Progenitor cell of endocrine pancreas (in vitro differentiated cells): ENCODE results near the gene LRRC32. TPM values are rescaled to one million over a fixed set of nuclear protein-coding genes. Genes with fewer than 3 reads are reported as not detected.
A peak's percentile ranks its signal among the peaks of the same experiment; 100 is the strongest.

Source experiments
- DNase-seq: peaks from one replicate; pipeline ENCODE4 v3.0.0; 2021; ENCODE audit warnings: low spot score; ENCODE audit not compliant: unreplicated experiment
- H3K27ac Mint-ChIP-seq: 2 replicates; pipeline ENCODE4 v1.8.0; 2021; ENCODE audit warnings: mild to moderate bottlenecking, moderate library complexity, mixed read lengths
- H3K27me3 Mint-ChIP-seq: 2 replicates; pipeline ENCODE4 v1.8.0; 2021; ENCODE audit warnings: mixed read lengths
- H3K36me3 Mint-ChIP-seq: 2 replicates; pipeline ENCODE4 v1.8.0; 2022; ENCODE audit warnings: mixed read lengths; ENCODE audit not compliant: insufficient read depth
- H3K4me1 Mint-ChIP-seq: 2 replicates; pipeline ENCODE4 v1.8.0; 2021; ENCODE audit warnings: low read depth, mixed read lengths
- H3K4me3 Mint-ChIP-seq: 2 replicates; pipeline ENCODE4 v1.8.0; 2021; ENCODE audit warnings: low read depth, mild to moderate bottlenecking, moderate library complexity, mixed read lengths
- H3K9me3 Mint-ChIP-seq: 2 replicates; pipeline ENCODE4 v1.8.0; 2021; ENCODE audit warnings: low read depth, mixed read lengths
- total RNA-seq: library from RNA; stranded (reverse); gene quantifications from 2 replicates; pipeline ENCODE4 v1.2.1, GENCODE V29; 2021
- TF ChIP-seq, protein P1 (sequence below): fragments of 200-600 bp; sonication (generic); IDR thresholded peaks from one replicate; pipeline ENCODE4 v1.5.0; 2021; ENCODE audit warnings: antibody characterized with exemption, mild to moderate bottlenecking; ENCODE audit not compliant: unreplicated experiment

The LRRC32 gene
- total RNA-seq, 1 donor from 2014 or later: 0.14 TPM

DNA sequence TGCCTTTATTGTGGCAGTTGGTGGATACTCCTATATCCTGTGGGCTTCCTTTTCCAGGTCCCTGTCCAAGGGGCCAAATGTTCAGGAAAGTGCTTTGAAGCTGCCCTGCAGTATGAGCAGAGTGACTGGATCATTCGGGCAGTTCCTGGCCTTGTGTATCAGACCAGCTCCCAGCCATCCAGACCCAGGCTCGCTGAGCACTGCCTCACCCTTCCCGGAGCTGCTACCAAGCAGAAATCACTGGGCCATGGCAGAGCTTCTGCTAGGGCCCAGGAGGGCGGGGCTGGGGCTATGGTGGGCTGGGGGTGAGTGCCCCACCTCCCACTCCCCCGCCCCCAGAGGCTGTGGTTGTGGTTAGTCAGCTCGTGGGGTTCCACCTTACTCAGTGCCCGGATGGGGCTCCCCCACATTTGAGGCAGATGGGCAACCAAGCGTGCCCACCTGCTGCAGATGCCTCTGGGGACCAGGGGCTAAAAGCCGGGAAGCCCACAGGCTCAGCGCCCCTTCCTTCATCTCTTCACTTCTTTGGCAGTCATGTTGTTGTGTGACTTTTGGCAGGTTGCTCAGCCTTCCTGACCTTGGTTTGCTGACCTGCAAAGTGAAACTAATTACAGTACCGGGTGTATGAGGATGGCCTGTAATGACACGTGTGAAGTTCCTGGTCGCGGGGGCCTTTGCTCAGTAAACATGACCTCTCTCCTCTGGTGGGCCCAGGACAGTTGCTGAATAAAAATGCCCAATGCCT, 2.1 kb upstream of the LRRC32 start:
- Mint-ChIP-seq H3K4me1 (no peaks in the 10 kb centered on the region), H3K27me3 (peaks cover 53% of the 10 kb centered on the region), H3K9me3 (no peaks in the 10 kb centered on the region), H3K27ac (no peak overlapping the region), H3K36me3 (no peaks in the 10 kb centered on the region), H3K4me3 (no peak overlapping the region)
- TF ChIP-seq, protein P1, sequence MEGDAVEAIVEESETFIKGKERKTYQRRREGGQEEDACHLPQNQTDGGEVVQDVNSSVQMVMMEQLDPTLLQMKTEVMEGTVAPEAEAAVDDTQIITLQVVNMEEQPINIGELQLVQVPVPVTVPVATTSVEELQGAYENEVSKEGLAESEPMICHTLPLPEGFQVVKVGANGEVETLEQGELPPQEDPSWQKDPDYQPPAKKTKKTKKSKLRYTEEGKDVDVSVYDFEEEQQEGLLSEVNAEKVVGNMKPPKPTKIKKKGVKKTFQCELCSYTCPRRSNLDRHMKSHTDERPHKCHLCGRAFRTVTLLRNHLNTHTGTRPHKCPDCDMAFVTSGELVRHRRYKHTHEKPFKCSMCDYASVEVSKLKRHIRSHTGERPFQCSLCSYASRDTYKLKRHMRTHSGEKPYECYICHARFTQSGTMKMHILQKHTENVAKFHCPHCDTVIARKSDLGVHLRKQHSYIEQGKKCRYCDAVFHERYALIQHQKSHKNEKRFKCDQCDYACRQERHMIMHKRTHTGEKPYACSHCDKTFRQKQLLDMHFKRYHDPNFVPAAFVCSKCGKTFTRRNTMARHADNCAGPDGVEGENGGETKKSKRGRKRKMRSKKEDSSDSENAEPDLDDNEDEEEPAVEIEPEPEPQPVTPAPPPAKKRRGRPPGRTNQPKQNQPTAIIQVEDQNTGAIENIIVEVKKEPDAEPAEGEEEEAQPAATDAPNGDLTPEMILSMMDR: no peak
- DNase-seq: no peak

DNA sequence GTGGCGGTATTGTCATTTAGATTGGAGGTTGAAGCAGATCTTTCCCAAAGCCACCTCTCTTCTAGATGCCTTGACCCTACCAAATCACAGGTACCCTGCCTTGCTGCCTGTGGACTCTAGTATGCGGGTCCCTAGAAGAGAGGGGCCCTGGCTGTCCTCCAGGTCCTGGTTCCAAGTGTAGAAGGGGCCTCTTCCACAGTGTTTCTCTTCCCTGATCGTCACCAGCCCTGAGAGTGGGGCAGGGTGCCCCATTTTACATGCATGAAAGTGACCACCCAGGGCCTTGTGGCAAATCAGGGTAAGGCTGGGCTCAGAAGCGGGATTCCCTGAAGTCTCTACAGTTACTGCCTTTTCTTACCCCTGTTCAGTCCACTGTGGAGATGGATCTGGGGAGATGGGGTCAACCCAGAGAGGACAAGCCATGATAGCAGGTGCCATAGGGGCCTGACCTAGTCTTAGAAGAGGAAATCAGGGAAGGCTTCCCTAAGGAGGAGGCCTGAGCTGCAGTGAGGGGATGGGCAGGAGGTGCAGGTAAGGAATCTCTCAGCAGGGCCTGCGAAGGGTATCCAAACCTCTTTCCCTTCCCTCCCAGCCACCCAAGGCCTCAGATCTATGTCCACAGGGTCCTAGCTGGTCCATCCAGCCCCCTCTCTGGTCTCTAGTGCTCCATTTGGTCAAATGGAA, 1.2 kb upstream of the LRRC32 start:
- DNase-seq: no peak
- Mint-ChIP-seq H3K9me3 (no peaks in the 10 kb centered on the region), H3K27me3 (peaks cover 57% of the 10 kb centered on the region), H3K36me3 (no peaks in the 10 kb centered on the region), H3K27ac (no peak overlapping the region), H3K4me3 (peak overlapping the region; percentile 60), H3K4me1 (no peaks in the 10 kb centered on the region)
- TF ChIP-seq, protein P1: no peak

DNA sequence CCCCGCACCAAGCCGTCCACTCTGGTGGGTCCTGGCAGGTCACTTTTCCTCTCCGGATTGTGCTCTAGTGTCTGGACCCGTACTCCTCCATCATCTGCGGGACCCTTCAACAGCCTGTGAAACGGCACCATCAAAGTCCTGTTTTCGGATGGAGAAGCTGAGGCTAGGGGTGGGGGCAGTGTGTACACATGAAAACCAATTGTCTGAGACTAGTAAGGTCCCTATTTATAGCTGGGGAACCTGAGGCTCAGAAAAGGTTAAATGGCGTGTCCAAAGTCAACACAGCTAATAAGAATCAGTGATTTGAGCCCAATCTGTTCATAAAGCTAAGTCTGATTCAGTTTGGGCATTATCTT, 668 bp upstream of the LRRC32 start:
- no peak overlapping the region for H3K27ac Mint-ChIP-seq
- TF ChIP-seq, protein P1: no peak
- no peaks in the 10 kb centered on the region for H3K36me3 Mint-ChIP-seq
- no peaks in the 10 kb centered on the region for H3K9me3 Mint-ChIP-seq
- no peaks in the 10 kb centered on the region for H3K4me1 Mint-ChIP-seq
- no peak for DNase-seq
- peaks cover 60% of the 10 kb centered on the region for H3K27me3 Mint-ChIP-seq
- peak overlapping the region; percentile 60 for H3K4me3 Mint-ChIP-seq

DNA sequence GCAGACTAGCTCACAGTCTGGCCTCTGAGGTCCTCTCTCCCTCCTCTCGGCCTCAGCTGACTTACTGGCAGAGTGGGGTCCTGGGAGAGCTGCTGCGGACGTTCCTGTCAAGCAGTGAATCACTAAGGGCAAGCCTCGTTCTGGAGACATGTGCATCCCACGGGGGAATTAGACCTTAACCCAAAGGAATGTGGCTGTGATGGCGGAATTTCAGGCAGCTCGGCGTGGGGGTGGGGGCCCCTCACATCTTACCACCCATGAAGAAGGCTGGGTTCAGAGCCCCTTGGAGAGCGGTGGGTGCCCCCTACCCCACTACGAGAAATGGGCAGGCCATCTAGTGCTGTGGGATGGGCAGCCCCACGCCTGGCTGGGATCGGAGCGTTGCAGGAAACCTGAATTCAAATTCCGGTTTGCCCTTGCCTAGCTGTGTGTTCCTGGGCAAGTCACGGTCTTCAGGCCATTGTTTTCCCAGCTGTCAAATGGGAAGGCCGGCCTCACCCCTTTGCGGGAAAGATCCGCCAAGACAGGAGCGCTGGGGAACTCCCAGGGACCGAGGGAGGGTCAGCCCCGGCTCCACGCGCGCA, 554 bp downstream of the LRRC32 start:
- Mint-ChIP-seq H3K4me3 (peak overlapping the region; percentile 64), H3K36me3 (no peaks in the 10 kb centered on the region), H3K4me1 (no peaks in the 10 kb centered on the region), H3K27me3 (peaks cover 64% of the 10 kb centered on the region), H3K27ac (no peak overlapping the region), H3K9me3 (no peaks in the 10 kb centered on the region)
- TF ChIP-seq, protein P1: no peak
- no peak for DNase-seq

DNA sequence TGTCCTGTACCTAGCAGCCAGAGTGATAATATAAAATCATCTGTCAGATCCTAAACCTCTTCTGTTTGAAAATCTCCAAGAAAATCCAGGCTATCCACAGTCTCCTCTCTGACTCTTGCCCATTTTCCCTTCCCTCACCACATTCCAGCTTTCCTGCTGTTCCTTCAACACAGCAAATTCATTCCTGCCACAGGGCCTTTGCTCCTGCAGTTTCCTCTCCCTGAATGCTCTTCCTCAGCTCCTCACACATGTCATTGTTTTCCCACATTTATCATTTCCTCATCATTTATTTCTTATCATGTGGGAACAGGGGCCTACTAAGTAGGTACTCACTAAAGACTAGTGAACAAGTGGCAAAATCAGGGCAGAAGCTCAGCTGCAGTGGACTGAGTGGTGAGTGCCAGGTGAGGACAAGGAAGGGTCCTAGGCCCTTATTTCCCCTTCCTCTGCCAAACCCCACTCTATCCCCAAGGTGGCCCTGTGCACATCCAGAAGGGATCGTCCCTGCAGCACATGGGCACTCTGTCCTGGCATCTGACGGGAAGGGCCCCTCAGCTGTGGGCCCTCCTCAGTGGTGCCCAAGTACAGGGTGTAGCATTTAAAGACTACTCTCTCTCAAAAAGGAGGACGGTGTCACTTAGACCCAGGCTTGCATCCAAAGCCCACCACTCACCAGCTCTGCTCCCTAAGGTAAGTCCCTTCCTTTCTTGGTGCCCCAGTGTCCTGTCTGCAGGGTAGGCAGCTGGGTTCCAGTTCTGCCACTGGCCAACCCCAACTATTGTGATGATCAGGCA, 2.0 kb downstream of the LRRC32 start:
- TF ChIP-seq, protein P1: no peak
- Mint-ChIP-seq H3K9me3 (no peaks in the 10 kb centered on the region), H3K27ac (no peak overlapping the region), H3K27me3 (peaks cover 71% of the 10 kb centered on the region), H3K4me1 (no peaks in the 10 kb centered on the region), H3K4me3 (no peak overlapping the region), H3K36me3 (no peaks in the 10 kb centered on the region)
- DNase-seq: no peak
